ENCODE results near the gene NELL1. TPM values are rescaled to one million over a fixed set of nuclear protein-coding genes. Genes with fewer than 3 reads are reported as not detected.
"Not testable (repeated sequence)": the region's sequence is repeated elsewhere in the genome, so short reads cannot be mapped to it uniquely, and the experiment has no call there.

NELL1 gene
- total and polyA plus RNA-seq, 7 donors, result 0.01 TPM; not detected in 6

DNA sequence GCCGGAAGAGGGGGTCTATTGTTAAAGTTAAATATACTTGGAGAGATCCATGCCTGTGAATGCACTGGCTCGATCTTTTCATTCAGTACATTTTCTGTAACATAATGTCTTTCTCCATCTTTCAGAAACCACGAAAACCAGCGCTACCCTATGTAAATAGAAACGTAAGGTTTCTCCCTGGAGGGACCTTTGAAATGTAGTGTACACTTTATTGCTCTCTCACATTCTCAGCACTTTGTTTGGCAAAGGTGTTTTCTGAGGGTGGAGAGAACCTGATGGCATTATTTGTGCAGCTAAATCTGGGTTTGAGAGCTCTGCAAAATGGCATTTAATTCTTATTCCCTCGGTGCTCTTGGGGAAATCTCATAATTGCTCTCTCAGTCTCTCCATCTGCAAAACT, 468.4 kb downstream of the NELL1 start:
- Histone ChIP-seq H3K27ac (no peak overlapping the region), H3K4me3 (no peak overlapping the region), H3K9me3 (no peaks in the 10 kb centered on the region), H3K27me3 (ENCODE audit: insufficient read depth in 3 of 3, low read length in 2 of 3) (no peaks in the 10 kb centered on the region), H3K4me1 (no peaks in the 10 kb centered on the region), H3K36me3 (ENCODE audit: insufficient read depth in 1 of 2, low read depth in 1 of 2) (no peaks in the 10 kb centered on the region)
- intact Hi-C loops (cut with DNase I), result no loop called here
- DNase-seq (no peak), ATAC-seq (no peak)
- WGBS, 3 donors, result 69 to 82% (median 72%) methylated on average over 6 of the region's 6 CpGs
- TF ChIP-seq, protein P1, sequence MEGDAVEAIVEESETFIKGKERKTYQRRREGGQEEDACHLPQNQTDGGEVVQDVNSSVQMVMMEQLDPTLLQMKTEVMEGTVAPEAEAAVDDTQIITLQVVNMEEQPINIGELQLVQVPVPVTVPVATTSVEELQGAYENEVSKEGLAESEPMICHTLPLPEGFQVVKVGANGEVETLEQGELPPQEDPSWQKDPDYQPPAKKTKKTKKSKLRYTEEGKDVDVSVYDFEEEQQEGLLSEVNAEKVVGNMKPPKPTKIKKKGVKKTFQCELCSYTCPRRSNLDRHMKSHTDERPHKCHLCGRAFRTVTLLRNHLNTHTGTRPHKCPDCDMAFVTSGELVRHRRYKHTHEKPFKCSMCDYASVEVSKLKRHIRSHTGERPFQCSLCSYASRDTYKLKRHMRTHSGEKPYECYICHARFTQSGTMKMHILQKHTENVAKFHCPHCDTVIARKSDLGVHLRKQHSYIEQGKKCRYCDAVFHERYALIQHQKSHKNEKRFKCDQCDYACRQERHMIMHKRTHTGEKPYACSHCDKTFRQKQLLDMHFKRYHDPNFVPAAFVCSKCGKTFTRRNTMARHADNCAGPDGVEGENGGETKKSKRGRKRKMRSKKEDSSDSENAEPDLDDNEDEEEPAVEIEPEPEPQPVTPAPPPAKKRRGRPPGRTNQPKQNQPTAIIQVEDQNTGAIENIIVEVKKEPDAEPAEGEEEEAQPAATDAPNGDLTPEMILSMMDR (IDR thresholded peaks at IDR 0.05), result no peak

DNA sequence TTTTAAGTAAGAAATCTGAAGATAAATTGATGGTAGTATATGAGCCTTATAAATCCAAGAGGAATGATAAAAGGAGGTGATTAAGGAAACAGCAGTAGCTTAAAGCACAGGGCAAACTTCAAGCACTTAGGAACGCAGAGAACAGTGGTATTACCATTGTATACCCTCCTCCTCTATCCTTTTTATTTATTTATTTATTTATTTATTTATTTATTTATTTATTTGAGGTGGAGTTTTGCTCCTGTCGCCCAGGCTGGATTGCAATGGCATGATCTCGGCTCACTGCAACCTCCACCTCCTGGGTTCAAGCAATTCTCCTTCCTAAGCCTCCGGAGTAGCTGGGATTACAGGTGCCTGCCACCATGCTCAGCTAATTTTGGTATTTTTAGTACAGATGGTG, 472.2 kb downstream of the NELL1 start:
- H3K27ac ChIP-seq; H3K36me3 ChIP-seq (ENCODE audit: insufficient read depth in 1 of 2, low read depth in 1 of 2); ATAC-seq; intact Hi-C loops (cut with DNase I); H3K4me3 ChIP-seq; H3K9me3 ChIP-seq; H3K4me1 ChIP-seq; H3K27me3 ChIP-seq (ENCODE audit: insufficient read depth in 3 of 3, low read length in 2 of 3); DNase-seq: not testable (repeated sequence)
- 86 to 90% (median 88%) methylated on average over 4 of the region's 4 CpGs for WGBS, 3 donors

DNA sequence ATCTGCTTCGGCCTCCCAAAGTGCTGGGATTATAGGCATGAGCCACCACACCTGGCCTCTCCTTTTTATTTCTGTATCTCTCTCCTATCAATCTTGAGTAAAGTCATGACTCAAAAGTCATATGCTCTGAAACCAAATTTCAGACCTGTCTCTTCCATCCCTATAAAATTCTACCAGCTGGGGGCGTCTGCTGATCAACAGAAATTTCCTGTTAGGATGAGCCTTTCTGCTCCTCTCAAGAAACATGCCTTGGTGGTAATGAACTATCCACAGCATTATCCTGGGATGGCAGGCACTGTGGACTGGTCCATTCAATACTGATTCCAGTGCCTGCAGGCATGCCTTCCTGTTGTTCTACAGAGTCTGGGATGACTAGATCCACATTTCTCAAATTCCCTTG, 472.6 kb downstream of the NELL1 start:
- TF ChIP-seq, protein P1 (IDR thresholded peaks at IDR 0.05), result no peak
- Histone ChIP-seq H3K4me3 (no peak overlapping the region), H3K9me3 (no peaks in the 10 kb centered on the region), H3K36me3 (ENCODE audit: insufficient read depth in 1 of 2, low read depth in 1 of 2) (no peaks in the 10 kb centered on the region), H3K4me1 (no peaks in the 10 kb centered on the region), H3K27ac (no peak overlapping the region), H3K27me3 (ENCODE audit: insufficient read depth in 3 of 3, low read length in 2 of 3) (no peaks in the 10 kb centered on the region)
- intact Hi-C loops (cut with DNase I), result no loop called here
- no peak for DNase-seq
- no peak for ATAC-seq
- WGBS, 3 donors, result 57 to 69% (median 62%) methylated on average over 2 of the region's 2 CpGs

DNA sequence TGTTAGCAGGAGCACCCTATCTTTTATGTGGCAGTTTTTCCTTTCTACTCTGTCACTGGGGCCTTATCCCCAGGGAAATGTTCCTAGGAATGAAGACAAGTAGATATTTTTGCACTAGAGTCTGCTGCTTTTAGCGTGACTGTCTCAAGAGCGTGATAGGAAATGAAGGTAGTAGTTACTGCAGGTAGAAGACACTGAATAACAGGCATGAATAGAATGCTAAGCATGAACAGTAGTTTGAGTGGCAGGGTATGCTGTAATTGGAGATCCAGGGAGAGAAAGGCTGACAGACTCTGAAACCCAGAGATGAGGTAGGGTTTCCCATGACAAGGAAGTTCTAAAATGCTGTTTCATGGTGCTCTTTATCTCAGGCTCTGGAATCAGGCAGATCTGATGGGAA, 475.1 kb downstream of the NELL1 start:
- Histone ChIP-seq H3K36me3 (ENCODE audit: insufficient read depth in 1 of 2, low read depth in 1 of 2) (no peaks in the 10 kb centered on the region), H3K27ac (no peak overlapping the region), H3K4me1 (no peaks in the 10 kb centered on the region), H3K4me3 (no peak overlapping the region), H3K27me3 (ENCODE audit: insufficient read depth in 3 of 3, low read length in 2 of 3) (no peaks in the 10 kb centered on the region), H3K9me3 (no peaks in the 10 kb centered on the region)
- WGBS, 3 donors, result 52 to 61% (median 52%) methylated on average over 2 of the region's 2 CpGs
- intact Hi-C loops (cut with DNase I), result no loop called here
- no peak for ATAC-seq
- no peak for DNase-seq
- TF ChIP-seq, protein P1 (IDR thresholded peaks at IDR 0.05), result no peak

DNA sequence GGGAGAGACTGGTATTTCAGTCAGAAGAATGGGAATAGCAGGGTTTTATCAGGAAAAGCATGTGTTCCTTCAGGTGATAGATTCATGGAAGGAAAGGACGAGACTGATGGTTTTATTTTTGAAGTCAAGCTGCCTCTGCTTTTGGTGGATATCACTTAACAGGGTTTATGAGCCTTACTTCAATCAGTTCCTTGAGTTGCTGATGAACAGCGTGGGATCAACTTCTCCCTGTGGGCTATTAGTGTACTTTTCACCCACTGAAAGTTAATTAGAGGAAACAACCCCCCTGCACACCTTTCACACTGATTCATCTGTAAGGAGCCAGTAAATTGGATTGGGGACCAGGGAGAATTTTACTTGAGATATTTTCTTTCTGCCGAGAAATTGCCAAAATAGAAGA, 479.0 kb downstream of the NELL1 start:
- Histone ChIP-seq H3K4me1 (no peaks in the 10 kb centered on the region), H3K36me3 (ENCODE audit: insufficient read depth in 1 of 2, low read depth in 1 of 2) (no peaks in the 10 kb centered on the region), H3K27me3 (ENCODE audit: insufficient read depth in 3 of 3, low read length in 2 of 3) (no peaks in the 10 kb centered on the region), H3K4me3 (no peak overlapping the region), H3K9me3 (no peaks in the 10 kb centered on the region), H3K27ac (no peak overlapping the region)
- 36 to 45% (median 40%) methylated on average over 3 of the region's 3 CpGs for WGBS, 3 donors
- ATAC-seq, result no peak
- DNase-seq, result no peak
- TF ChIP-seq, protein P1 (IDR thresholded peaks at IDR 0.05), result no peak
- intact Hi-C loops (cut with DNase I), result no loop called here

Measured in psoas muscle (tissue), 8 donors.